Measurements from ENCODE around the gene NTF3.

The NTF3 gene

GRCh38 chr12:5433081-5433844 lies 1.4 kb downstream of the NTF3 start:
- no peak for DNase-seq (ENCODE audit: low read depth)

GRCh38 chr12:5433845-5434646 lies 2.1 kb downstream of the NTF3 start:
- no peak for DNase-seq (ENCODE audit: low read depth)

- DNase-seq (ENCODE audit: low read depth) = no peak
Observed at GRCh38 chr12:5434647-5435560, 3.0 kb downstream of the NTF3 start.

GRCh38 chr12:5437182-5437583 lies 5.3 kb downstream of the NTF3 start:
- DNase-seq (ENCODE audit: low read depth) = no peak

GRCh38 chr12:5437589-5437988 lies 5.7 kb downstream of the NTF3 start:
- DNase-seq (ENCODE audit: low read depth) = no peak

- no peak for DNase-seq (ENCODE audit: low read depth)
Observed at GRCh38 chr12:5438671-5439200, 6.8 kb downstream of the NTF3 start.

- DNase-seq (ENCODE audit: low read depth) = no peak
Observed at GRCh38 chr12:5439371-5439771, 7.5 kb downstream of the NTF3 start.

- no peak for DNase-seq (ENCODE audit: low read depth)
Observed at GRCh38 chr12:5439788-5440300, 7.9 kb downstream of the NTF3 start.

- no peak for DNase-seq (ENCODE audit: low read depth)
Observed at GRCh38 chr12:5440978-5441377, 9.1 kb downstream of the NTF3 start.

GRCh38 chr12:5441497-5442236 lies 9.8 kb downstream of the NTF3 start:
- no peak for DNase-seq (ENCODE audit: low read depth)

GRCh38 chr12:5442251-5443006 lies 10.5 kb downstream of the NTF3 start:
- no peak for DNase-seq (ENCODE audit: low read depth)

GRCh38 chr12:5444520-5444919 lies 12.6 kb downstream of the NTF3 start:
- DNase-seq (ENCODE audit: low read depth) = no peak

GRCh38 chr12:5447320-5447719 lies 15.4 kb downstream of the NTF3 start:
- no peak for DNase-seq (ENCODE audit: low read depth)

- no peak for DNase-seq (ENCODE audit: low read depth)
Observed at GRCh38 chr12:5451251-5451650, 19.3 kb downstream of the NTF3 start.

GRCh38 chr12:5452569-5452968 lies 20.7 kb downstream of the NTF3 start:
- no peak for DNase-seq (ENCODE audit: low read depth)

GRCh38 chr12:5453466-5453865 lies 21.6 kb downstream of the NTF3 start:
- DNase-seq (ENCODE audit: low read depth) = no peak

GRCh38 chr12:5455045-5455444 lies 23.1 kb downstream of the NTF3 start:
- DNase-seq (ENCODE audit: low read depth) = no peak

- DNase-seq (ENCODE audit: low read depth) = no peak
Observed at GRCh38 chr12:5456030-5456429, 24.1 kb downstream of the NTF3 start.

- DNase-seq (ENCODE audit: low read depth) = no peak
Observed at GRCh38 chr12:5456906-5457305, 25.0 kb downstream of the NTF3 start.
